GM21381 (cell line): ENCODE results near the gene BEND2.

Experiments used
- ATAC-seq: cut with Tn5 transposase; IDR thresholded peaks from one replicate; pipeline ENCODE4 v1.9.1; 2021; ENCODE audit warnings: mild to moderate bottlenecking, moderate library complexity; ENCODE audit not compliant: unreplicated experiment

The BEND2 gene

DNA sequence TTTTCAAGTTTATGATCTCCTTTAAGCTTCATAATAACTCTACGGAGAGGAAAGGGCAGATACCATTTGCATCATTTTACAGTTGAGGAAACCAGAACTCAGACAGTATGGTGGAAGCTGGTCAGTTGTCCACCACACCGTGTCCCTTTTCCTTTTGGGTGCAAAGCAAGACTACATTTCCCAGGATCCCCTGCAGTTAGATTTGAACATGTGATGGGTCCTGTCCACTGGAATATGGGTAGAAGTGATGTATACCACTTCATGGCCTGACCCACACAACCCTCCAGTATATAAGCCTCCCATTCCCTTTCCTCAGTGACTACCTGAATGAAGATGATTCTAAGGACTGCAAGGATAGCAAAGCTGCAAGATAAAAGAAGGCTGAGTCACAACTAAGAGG, 74.7 kb downstream of the BEND2 start:
- ATAC-seq: no peak

DNA sequence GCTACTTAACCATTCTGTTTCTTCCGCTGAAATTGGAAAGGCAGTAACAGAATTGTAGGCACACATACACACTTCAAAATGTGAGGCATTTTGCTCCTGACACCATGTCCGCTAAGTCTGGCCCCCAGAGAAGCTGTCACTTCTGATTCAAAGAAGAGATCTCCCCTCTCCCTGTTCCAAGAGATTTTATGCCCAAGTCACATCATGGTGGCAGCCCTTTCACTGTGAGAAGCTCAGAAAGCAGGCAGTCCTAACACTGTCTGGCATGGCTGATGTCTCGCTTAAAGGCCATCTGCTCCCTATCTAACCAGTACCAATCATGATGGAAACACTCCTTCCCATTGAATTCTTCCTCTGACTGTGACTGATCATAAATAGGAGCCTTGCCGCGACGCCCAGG, 83.9 kb downstream of the BEND2 start:
- no peak for ATAC-seq

DNA sequence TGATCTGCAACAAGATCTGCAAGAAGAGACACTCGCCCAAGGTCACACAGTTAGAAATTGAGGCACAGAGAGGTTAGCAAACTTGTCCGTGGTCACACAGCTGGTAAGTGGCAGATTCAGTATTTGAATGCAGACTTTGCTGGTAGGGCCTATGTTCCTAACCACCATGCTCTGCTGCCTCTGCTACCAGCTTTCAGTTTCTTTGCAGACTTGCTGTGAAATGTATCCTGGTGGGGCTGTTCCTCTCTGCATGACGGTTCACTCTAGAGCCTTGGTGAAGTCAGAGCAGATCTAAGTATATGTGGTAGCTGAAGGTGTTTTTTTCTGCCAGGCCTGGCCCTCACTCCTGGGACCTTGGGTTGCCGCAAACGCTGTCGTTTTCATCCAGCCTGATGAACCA, 87.1 kb downstream of the BEND2 start:
- no peak for ATAC-seq

DNA sequence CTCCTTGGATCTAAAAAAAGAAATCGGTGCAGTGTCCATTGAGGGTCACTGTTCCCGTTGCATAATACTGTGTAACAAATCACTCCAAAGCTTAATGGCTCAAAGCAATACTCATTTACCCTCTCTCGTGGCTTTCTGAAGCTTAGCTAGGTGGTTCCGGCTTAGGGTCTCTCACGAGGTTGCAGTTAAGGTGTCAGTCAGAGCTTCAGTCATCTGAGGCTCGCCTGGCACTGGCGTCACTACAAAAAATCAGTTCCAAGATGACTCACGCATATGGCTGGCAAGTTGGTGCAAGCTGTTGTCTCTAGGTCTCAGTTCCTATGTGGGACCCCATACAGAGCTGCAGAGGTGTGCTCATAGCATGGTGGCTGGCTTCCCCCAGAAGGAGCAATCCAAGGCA, 91.0 kb downstream of the BEND2 start:
- no peak for ATAC-seq

DNA sequence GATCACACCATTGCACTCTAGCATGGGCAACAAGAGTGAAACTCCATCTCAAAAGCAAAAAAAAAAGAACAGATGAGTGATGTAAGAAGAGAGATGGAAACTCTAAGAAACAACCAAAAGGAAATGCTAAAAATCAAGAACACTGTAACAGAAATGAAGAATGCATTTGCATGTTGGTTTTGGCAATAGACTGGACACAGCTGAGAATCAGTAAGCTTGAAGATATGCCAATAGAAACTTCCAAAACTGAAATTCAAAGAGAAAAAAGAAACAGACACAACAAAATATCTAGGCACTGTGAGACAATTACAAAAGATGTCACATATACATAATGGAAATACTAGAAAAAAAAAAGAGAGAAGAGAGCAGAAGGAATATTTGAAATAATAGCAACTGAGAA, 93.7 kb downstream of the BEND2 start:
- ATAC-seq: no peak

DNA sequence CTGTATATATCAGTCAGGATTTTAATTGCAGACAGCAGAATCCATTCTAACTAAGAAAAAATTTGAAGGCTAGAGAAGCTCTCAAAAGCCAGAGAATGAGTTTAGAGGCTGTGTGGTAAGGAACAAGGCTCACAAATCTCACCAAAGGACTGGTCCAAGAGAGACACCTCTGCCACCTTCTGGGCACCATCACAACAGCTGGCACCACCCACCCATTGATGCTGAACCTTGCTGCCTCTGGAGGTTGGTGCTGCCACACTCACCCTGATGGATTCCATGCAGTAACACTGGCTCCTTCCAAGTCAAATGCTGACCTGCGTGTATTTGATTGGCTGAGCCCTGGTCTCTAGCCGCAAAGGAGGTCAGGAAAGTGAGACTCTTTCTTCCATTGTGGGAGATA, 100.8 kb downstream of the BEND2 start:
- ATAC-seq: no peak
